GM12878 (cell line): Measurements from ENCODE around the gene ARHGEF6. TPM values are rescaled to one million over a fixed set of nuclear protein-coding genes. Genes with fewer than 3 reads are reported as not detected.

Experiments
- ATAC-seq: fragments of 200-7000 bp; cut with Tn5 transposase; 3 replicates; pipeline ENCODE4 v1.9.1; 2020; ENCODE audit warnings: mild to moderate bottlenecking, moderate library complexity
- BruUV-seq: library from RNA; stranded (reverse); fragments of 400-500 nt; replicated peaks from 2 replicates; lab custom pipeline; 2021; lab: Mats Ljungman, UMichigan
- CTCF ChIA-PET: fragments of 300-600 bp; sonication (Branson Sonifier 250); formaldehyde crosslinking; extraction: SDS; loops from one replicate; lab custom pipeline; 2021; ENCODE audit warnings: inconsistent platforms; lab: Yijun Ruan, JAX
- POLR2A ChIA-PET: fragments of 350-600 bp; formaldehyde crosslinking; extraction: SDS; loops from one replicate; lab custom pipeline; 2021; ENCODE audit warnings: inconsistent platforms; lab: Charles Lee
- RAD21 ChIA-PET: fragments of 300-600 bp; sonication (Branson Sonifier 250); formaldehyde crosslinking; loops from one replicate; lab custom pipeline; 2023; ENCODE audit warnings: antibody characterized with exemption; ENCODE audit not compliant: unreplicated experiment; lab: Charles Lee
- SMC1A ChIA-PET: fragments of 300-600 bp; sonication (Branson Sonifier 250); formaldehyde crosslinking; loops from one replicate; lab custom pipeline; 2023; ENCODE audit not compliant: unreplicated experiment, uncharacterized antibody; lab: Charles Lee
- DNase-seq: peaks from one replicate; pipeline ENCODE4 v3.0.0-alpha.2; 2011; ENCODE audit warnings: low read depth, low spot score
- FAIRE-seq: peaks from 3 replicates; lab custom pipeline; 2011; peaks lifted over from hg19 to GRCh38; lab: Jason Lieb, UNC
- H2AFZ ChIP-seq: 2 replicates; pipeline ENCODE4 v1.6.0; 2011; ENCODE audit warnings: low read depth, low read length, control low read depth; ENCODE audit not compliant: control insufficient read depth
- H3K27ac ChIP-seq: 2 replicates; pipeline ENCODE4 v1.5.1; 2011; ENCODE audit warnings: control low read depth; ENCODE audit not compliant: control insufficient read depth, insufficient read depth
- H3K27me3 ChIP-seq, 2 experiments: replicated peaks in 1 of 2; 2 replicates each; pipeline versions ENCODE4 v1.6.0 to v1.6.1; 2011; ENCODE audit warnings: low read length in 1 of 2; ENCODE audit not compliant: control insufficient read depth in 2 of 2, insufficient read depth in 2 of 2
- H3K36me3 ChIP-seq, 2 experiments: 2 replicates each; pipeline ENCODE4 v1.5.1; 2011; ENCODE audit warnings: low read length in 1 of 2; ENCODE audit not compliant: control insufficient read depth in 2 of 2, insufficient read depth in 2 of 2
- H3K4me1 ChIP-seq: 2 replicates; pipeline ENCODE4 v1.6.1; 2011; ENCODE audit warnings: mild to moderate bottlenecking, low read length, moderate library complexity, mixed read lengths; ENCODE audit not compliant: control insufficient read depth, insufficient read depth
- H3K4me2 ChIP-seq: 2 replicates; pipeline ENCODE4 v1.6.0; 2011; ENCODE audit warnings: control low read depth; ENCODE audit not compliant: control insufficient read depth, insufficient read depth
- H3K4me3 ChIP-seq: fragments of 200-600 bp; sonication (generic); 2 replicates; pipeline ENCODE4 v1.5.1; 2016
- H3K79me2 ChIP-seq: 2 replicates; pipeline ENCODE4 v1.6.0; 2011; ENCODE audit warnings: low read length; ENCODE audit not compliant: control insufficient read depth, insufficient read depth
- H3K9ac ChIP-seq: 2 replicates; pipeline ENCODE4 v1.8.0; 2011; ENCODE audit warnings: low read length, control low read depth, mixed read lengths; ENCODE audit not compliant: control insufficient read depth, insufficient read depth
- H3K9me3 ChIP-seq: replicated peaks from 3 replicates; pipeline ENCODE4 v1.5.1; 2011; ENCODE audit warnings: mild to moderate bottlenecking, low read length; ENCODE audit not compliant: control insufficient read depth, insufficient read depth
- H4K20me1 ChIP-seq: 2 replicates; pipeline ENCODE4 v1.6.0; 2011; ENCODE audit not compliant: control insufficient read depth, insufficient read depth
- E2F4 ChIP-seq: IDR thresholded peaks from 2 replicates; pipeline ENCODE4 v1.6.1; 2012; ENCODE audit warnings: low read depth, low read length, improper control_type of control experiment
- E2F8 ChIP-seq: fragments of 450-650 bp; IDR thresholded peaks from 2 replicates; pipeline ENCODE4 v1.6.1; 2018; ENCODE audit warnings: mild to moderate bottlenecking, low read depth, moderate library complexity; ENCODE audit not compliant: partially characterized antibody
- EZH2 ChIP-seq: IDR thresholded peaks from 2 replicates; pipeline ENCODE4 v1.6.1; 2012; ENCODE audit warnings: low read depth, mild to moderate bottlenecking, control low read depth, inconsistent platforms, low read length, borderline replicate concordance; ENCODE audit not compliant: control insufficient read depth
- IKZF1 ChIP-seq: fragments of 450-650 bp; conservative IDR thresholded peaks from 2 replicates; pipeline ENCODE4 v1.6.1; 2017; ENCODE audit warnings: antibody characterized with exemption, mild to moderate bottlenecking
- IKZF2 ChIP-seq, 2 experiments: fragments of 450-650 bp; IDR thresholded peaks; 2 replicates each; pipeline ENCODE4 v1.6.1; 2017; ENCODE audit warnings: mild to moderate bottlenecking in 2 of 2, moderate library complexity in 2 of 2
- MEF2B ChIP-seq: fragments of 450-650 bp; IDR thresholded peaks from 2 replicates; pipeline ENCODE4 v1.6.1; 2018; ENCODE audit warnings: mild to moderate bottlenecking, moderate library complexity; ENCODE audit not compliant: partially characterized antibody, poor library complexity, severe bottlenecking
- MXI1 ChIP-seq: fragments of 150-350 bp; IDR thresholded peaks from 2 replicates; pipeline ENCODE4 v1.6.1; 2011; ENCODE audit warnings: low read depth, mild to moderate bottlenecking, inconsistent platforms, low read length, improper control_type of control experiment
- RELB ChIP-seq: fragments of 450-650 bp; IDR thresholded peaks from 2 replicates; pipeline ENCODE4 v1.6.1; 2017; ENCODE audit warnings: low read depth, mild to moderate bottlenecking, moderate library complexity
- SPI1 ChIP-seq: IDR thresholded peaks from 2 replicates; pipeline ENCODE4 v1.6.1; 2011; ENCODE audit warnings: low read depth, mild to moderate bottlenecking, low read length, moderate library complexity, borderline replicate concordance; ENCODE audit not compliant: insufficient read depth
- SUPT20H ChIP-seq: IDR thresholded peaks from 2 replicates; pipeline ENCODE4 v1.6.1; 2011; ENCODE audit warnings: low read depth, mild to moderate bottlenecking, low read length, moderate library complexity, borderline replicate concordance; ENCODE audit not compliant: control insufficient read depth
- ZNF24 ChIP-seq: fragments of 450-650 bp; IDR thresholded peaks from 2 replicates; pipeline ENCODE4 v1.6.1; 2017; ENCODE audit warnings: antibody characterized with exemption, mild to moderate bottlenecking
- WGBS: methylation state at CpG from one replicate; pipeline ENCODE4 v1.1.6; 2016; ENCODE audit warnings: low lambda C conversion rate; ENCODE audit not compliant: insufficient replicate concordance, insufficient coverage; ENCODE audit errors: missing lambda C conversion rate; 5-methylcytosine and 5-hydroxymethylcytosine counted together
- in situ Hi-C: fragments of 300-500 bp; cut with MboI; formaldehyde crosslinking; loops from 9 replicates; pipeline ENCODE4 v1.14.3; 2018; ENCODE audit warnings: mixed read lengths
- intact Hi-C: fragments of 100-400 bp; cut with micrococcal nuclease; formaldehyde crosslinking; loops from one replicate; pipeline ENCODE4 v1.14.2; 2022; ENCODE audit not compliant: unreplicated experiment
- polyA plus RNA-seq, 11 experiments: library from polyadenylated mRNA; depleted of rRNA in 4 of 11; unstranded in 6 of 11; stranded (reverse) in 5 of 11; fragments of >200 nt; fragmentation: Nextera tagmentation in 4 of 11; fragmentation: Illumina TruSeq in 1 of 11; extraction: Ambion mirVana in 4 of 11; extraction: Trizol in 1 of 11; gene quantifications; 1 replicate in 1 of 11; 2 replicates in 10 of 11; pipeline versions ENCODE4 v1.2.1 to v1.2.3, GENCODE V29; 2011 to 2016; ENCODE audit warnings: inconsistent platforms in 2 of 11, missing spikeins in 2 of 11, low read depth in 1 of 11
- total RNA-seq, 4 experiments: library from RNA; depleted of rRNA in 3 of 4; stranded (reverse); fragments of >200 nt in 3 of 4; fragmentation: Illumina TruSeq in 1 of 4; extraction: Trizol in 1 of 4; gene quantifications; 2 replicates each; pipeline versions ENCODE4 v1.2.1 to v1.2.3, GENCODE V29; 2013 to 2021
- TF ChIP-seq, protein P1 (sequence below): IDR thresholded peaks from 2 replicates; pipeline ENCODE4 v1.6.1; 2012; ENCODE audit warnings: low read length, inconsistent platforms

ARHGEF6 gene
- total and polyA plus RNA-seq, 10 of the 15 experiments (the other 5 are each of a cell fraction or from before 2014, with no cell fraction given): 5.4 to 29.7 (median 18.0) TPM

DNA sequence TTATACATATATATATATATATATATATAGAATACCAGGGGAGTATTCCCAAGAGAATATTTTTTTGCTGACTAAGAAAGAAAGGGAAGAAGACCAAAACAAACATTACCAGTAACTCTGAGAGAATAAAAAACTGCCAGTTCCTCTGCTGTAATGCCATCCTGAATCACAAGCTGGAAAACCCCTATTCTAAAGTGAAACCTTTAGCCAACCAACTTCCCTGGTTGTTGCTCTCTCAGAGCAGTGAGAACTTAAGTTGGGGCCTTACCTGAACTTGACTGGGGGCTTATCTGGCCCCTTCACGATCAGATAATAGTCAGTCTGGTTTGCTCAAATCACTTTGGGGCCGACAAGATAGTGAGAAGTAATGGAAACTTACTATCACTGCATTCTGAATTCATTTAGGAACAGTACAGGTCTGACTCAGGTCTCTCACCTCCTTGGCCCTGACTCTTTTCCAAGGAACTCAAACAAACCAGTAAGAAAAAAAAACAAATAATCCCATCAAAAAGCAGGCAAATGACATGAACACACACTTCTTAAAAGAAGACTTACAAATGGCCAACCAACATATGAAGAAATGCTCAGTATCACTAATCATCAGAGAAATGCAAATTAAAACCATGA lies 70.3 kb downstream of the ARHGEF6 start:
- Histone ChIP-seq H4K20me1 (no peaks in the 10 kb centered on the region), H3K79me2 (no peaks in the 10 kb centered on the region), H3K27me3 (no peaks in the 10 kb centered on the region), H3K36me3 (peaks cover 0 to 3% of the 10 kb centered on the region in 2 experiments; a peak in 1 of 4 replicates), H3K4me1 (peaks cover 5% of the 10 kb centered on the region), H3K27ac (peak overlapping the region; percentile 74), H3K9me3 (no peaks in the 10 kb centered on the region), H3K4me2 (peak overlapping the region; percentile 77; the same call in 1 of the 2 replicates), H2AFZ (peak overlapping the region; percentile 26; the same call in 1 of the 2 replicates), H3K4me3 (no peak overlapping the region), H3K9ac (no peak overlapping the region; the same call in 1 of the 2 replicates)
- WGBS: 0% methylated on average over 2 of the region's 2 CpGs
- intact Hi-C loops (loop anchor here (5.0 kb wide), 1 partner anchor 57 kb away; no protein-coding TSS in a partner anchor), in situ Hi-C loops (loop anchor here (5.0 kb wide), 1 partner anchor 217 kb away; no protein-coding TSS in a partner anchor)
- CTCF ChIA-PET: interaction anchor here (0.6 to 5.1 kb wide), 7 partner anchors 10 to 215 kb away, joined by 3 to 29 read pairs (median 4); no protein-coding TSS in a partner anchor
- POLR2A ChIA-PET: no interaction called here
- ATAC-seq (peak; percentile 75), DNase-seq (no peak), FAIRE-seq (peak; percentile 74)
- RAD21 ChIA-PET: interaction anchor here (0.7 kb wide), 1 partner anchor 16 kb away, joined by 4 read pairs; no protein-coding TSS in a partner anchor
- BruUV-seq: no TSS peak
- SMC1A ChIA-PET: interaction anchor here (0.6 to 2.7 kb wide), 5 partner anchors 10 to 215 kb away, joined by 3 to 11 read pairs (median 5); no protein-coding TSS in a partner anchor
- TF ChIP-seq IKZF1 (0 out of 2 replicates have a peak, but pooled peaks have one; percentile 21), IKZF2 (IDR thresholded peaks at IDR 0.05) (peak; percentile 12 to 42; a peak in 1 of 4 replicates), EZH2 (no peak), E2F8 (no peak), ZNF24 (peak; percentile 72; the same call in 1 of the 2 replicates), RELB (peak; percentile 64), MEF2B (peak; percentile 18), SUPT20H (no peak), SPI1 (peak; percentile 48; the same call in 1 of the 2 replicates), E2F4 (no peak), MXI1 (no peak)
- TF ChIP-seq, protein P1, sequence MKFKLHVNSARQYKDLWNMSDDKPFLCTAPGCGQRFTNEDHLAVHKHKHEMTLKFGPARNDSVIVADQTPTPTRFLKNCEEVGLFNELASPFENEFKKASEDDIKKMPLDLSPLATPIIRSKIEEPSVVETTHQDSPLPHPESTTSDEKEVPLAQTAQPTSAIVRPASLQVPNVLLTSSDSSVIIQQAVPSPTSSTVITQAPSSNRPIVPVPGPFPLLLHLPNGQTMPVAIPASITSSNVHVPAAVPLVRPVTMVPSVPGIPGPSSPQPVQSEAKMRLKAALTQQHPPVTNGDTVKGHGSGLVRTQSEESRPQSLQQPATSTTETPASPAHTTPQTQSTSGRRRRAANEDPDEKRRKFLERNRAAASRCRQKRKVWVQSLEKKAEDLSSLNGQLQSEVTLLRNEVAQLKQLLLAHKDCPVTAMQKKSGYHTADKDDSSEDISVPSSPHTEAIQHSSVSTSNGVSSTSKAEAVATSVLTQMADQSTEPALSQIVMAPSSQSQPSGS: 0 out of 2 replicates have a peak, but pooled peaks have one; percentile 4
